ENCODE data around the gene CCDC61.

GRCh38 chr19:46065486-46066071 is 70.3 kb downstream of the CCDC61 start:
- TF ChIP-seq, protein P1, sequence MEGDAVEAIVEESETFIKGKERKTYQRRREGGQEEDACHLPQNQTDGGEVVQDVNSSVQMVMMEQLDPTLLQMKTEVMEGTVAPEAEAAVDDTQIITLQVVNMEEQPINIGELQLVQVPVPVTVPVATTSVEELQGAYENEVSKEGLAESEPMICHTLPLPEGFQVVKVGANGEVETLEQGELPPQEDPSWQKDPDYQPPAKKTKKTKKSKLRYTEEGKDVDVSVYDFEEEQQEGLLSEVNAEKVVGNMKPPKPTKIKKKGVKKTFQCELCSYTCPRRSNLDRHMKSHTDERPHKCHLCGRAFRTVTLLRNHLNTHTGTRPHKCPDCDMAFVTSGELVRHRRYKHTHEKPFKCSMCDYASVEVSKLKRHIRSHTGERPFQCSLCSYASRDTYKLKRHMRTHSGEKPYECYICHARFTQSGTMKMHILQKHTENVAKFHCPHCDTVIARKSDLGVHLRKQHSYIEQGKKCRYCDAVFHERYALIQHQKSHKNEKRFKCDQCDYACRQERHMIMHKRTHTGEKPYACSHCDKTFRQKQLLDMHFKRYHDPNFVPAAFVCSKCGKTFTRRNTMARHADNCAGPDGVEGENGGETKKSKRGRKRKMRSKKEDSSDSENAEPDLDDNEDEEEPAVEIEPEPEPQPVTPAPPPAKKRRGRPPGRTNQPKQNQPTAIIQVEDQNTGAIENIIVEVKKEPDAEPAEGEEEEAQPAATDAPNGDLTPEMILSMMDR (conservative IDR thresholded peaks at IDR 0.05; ENCODE audit: low read depth, low read length) = no peak
- TF ChIP-seq EZH2 (IDR thresholded peaks at IDR 0.05; ENCODE audit: low read length, unreplicated experiment) (no peak), EZH2phosphoT487 (IDR thresholded peaks at IDR 0.05; ENCODE audit: borderline replicate concordance, low read length) (no peak)

All from PC-3 (cell line).